Glutamatergic neuron (in vitro differentiated cells): ENCODE results near the gene SPATA13. TPM values are rescaled to one million over a fixed set of nuclear protein-coding genes. Genes with fewer than 3 reads are reported as not detected.
"Not testable (repeated sequence)": the region's sequence is repeated elsewhere in the genome, so short reads cannot be mapped to it uniquely, and the experiment has no call there.

Source experiments
- DNase-seq: peaks from one replicate; pipeline ENCODE4 v3.0.0; 2022
- H3K27ac Mint-ChIP-seq: one replicate; pipeline ENCODE4 v1.8.0; 2020; ENCODE audit warnings: mild to moderate bottlenecking, mixed read lengths, inconsistent platforms; ENCODE audit not compliant: unreplicated experiment
- H3K27me3 Mint-ChIP-seq: one replicate; pipeline ENCODE4 v1.8.0; 2020; ENCODE audit warnings: mild to moderate bottlenecking, moderate library complexity, mixed read lengths, inconsistent platforms; ENCODE audit not compliant: unreplicated experiment
- H3K36me3 Mint-ChIP-seq: one replicate; pipeline ENCODE4 v1.8.0; 2020; ENCODE audit warnings: mild to moderate bottlenecking, mixed read lengths, inconsistent platforms; ENCODE audit not compliant: unreplicated experiment
- H3K4me1 Mint-ChIP-seq: one replicate; pipeline ENCODE4 v1.8.0; 2020; ENCODE audit warnings: mild to moderate bottlenecking, low read depth, mixed read lengths, inconsistent platforms; ENCODE audit not compliant: unreplicated experiment
- H3K4me3 Mint-ChIP-seq: one replicate; pipeline ENCODE4 v1.8.0; 2020; ENCODE audit warnings: mild to moderate bottlenecking, mixed read lengths, inconsistent platforms; ENCODE audit not compliant: unreplicated experiment
- H3K9me3 Mint-ChIP-seq: one replicate; pipeline ENCODE4 v1.8.0; 2020; ENCODE audit warnings: mild to moderate bottlenecking, moderate library complexity, mixed read lengths, inconsistent platforms; ENCODE audit not compliant: unreplicated experiment
- CTCF ChIP-seq: fragments of 200-600 bp; sonication (generic); IDR thresholded peaks from one replicate; pipeline ENCODE4 v1.5.0; 2021; ENCODE audit not compliant: partially characterized antibody, unreplicated experiment
- total RNA-seq: library from RNA; stranded (reverse); fragmentation: NEBNext Ultra II Directional; extraction: Animal tissue kit (Norgen Biotek cat#: 25700); gene quantifications from one replicate; pipeline ENCODE4 v1.2.1, GENCODE V29; 2021; ENCODE audit not compliant: unreplicated experiment

The SPATA13 gene
- total RNA-seq, 1 donor from 2014 or later, result 7.4 TPM

GRCh38 chr13:24203811-24204210 lies 43.3 kb downstream of the SPATA13 start:
- Mint-ChIP-seq H3K9me3 (no peaks in the 10 kb centered on the region), H3K27me3 (no peaks in the 10 kb centered on the region), H3K36me3 (no peaks in the 10 kb centered on the region), H3K4me1 (no peaks in the 10 kb centered on the region), H3K27ac (no peak overlapping the region), H3K4me3 (no peak overlapping the region)
- no peak for DNase-seq
- TF ChIP-seq CTCF, result no peak

DNA sequence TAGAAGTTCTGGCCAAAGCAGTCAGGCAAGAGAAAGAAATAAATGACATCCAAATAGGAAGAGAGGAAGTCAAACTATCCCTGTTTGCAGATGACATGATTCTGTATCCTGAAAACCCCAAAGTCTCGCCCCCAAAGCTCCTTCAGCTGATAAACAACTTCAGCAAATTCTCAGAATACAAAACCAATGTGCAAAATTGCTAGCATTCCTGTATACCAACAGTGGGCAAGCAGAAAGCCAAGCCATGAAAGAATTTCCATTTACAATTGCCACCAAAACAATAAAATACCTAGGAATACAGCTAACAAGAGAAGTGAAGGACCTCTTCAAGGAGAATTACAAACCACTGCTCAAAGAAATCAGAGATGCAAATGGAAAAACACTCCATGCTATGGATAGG lies 44.6 kb downstream of the SPATA13 start:
- H3K4me1 Mint-ChIP-seq, H3K9me3 Mint-ChIP-seq: not testable (repeated sequence)

GRCh38 chr13:24207841-24208667 lies 47.5 kb downstream of the SPATA13 start:
- no peak overlapping the region for H3K27ac Mint-ChIP-seq
- H3K9me3 Mint-ChIP-seq, result peaks cover 1% of the 10 kb centered on the region
- H3K4me3 Mint-ChIP-seq, result no peak overlapping the region
- H3K36me3 Mint-ChIP-seq, result peaks cover 4% of the 10 kb centered on the region
- TF ChIP-seq CTCF, result no peak
- peaks cover 4% of the 10 kb centered on the region for H3K4me1 Mint-ChIP-seq
- DNase-seq, result no peak
- H3K27me3 Mint-ChIP-seq, result no peaks in the 10 kb centered on the region

More for the DNA sequence above, 44.6 kb downstream of the SPATA13 start:
- H3K36me3 Mint-ChIP-seq, DNase-seq, H3K27me3 Mint-ChIP-seq, H3K27ac Mint-ChIP-seq, H3K4me3 Mint-ChIP-seq: not testable (repeated sequence)

DNA sequence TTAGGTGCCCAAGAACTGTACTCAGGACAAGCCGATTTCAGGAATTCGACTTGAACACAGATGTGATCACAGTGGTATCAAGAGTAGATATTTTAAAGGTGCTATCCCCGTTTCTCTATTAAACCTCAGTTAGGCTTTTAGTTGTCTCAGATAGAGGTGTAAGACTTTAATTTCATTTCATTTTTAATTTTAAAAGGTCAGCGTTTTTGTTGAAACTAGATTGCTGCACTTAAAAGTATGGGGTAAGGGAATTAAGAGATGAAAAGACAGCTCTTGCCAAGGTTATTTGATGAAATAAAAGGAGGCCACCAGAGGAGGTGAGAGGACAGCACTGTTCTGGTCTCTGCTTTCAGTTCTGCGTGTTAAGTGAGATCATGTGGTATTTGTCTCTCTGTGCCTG lies 48.6 kb downstream of the SPATA13 start:
- no peak for DNase-seq
- Mint-ChIP-seq H3K4me3 (no peak overlapping the region), H3K27ac (no peak overlapping the region), H3K27me3 (no peaks in the 10 kb centered on the region), H3K36me3 (peaks cover 4% of the 10 kb centered on the region), H3K4me1 (peaks cover 4% of the 10 kb centered on the region), H3K9me3 (peaks cover 1% of the 10 kb centered on the region)
- no peak for TF ChIP-seq CTCF

GRCh38 chr13:24212254-24212653 lies 51.7 kb downstream of the SPATA13 start:
- Mint-ChIP-seq H3K36me3 (peaks cover 4% of the 10 kb centered on the region), H3K27ac (no peak overlapping the region)

More at GRCh38 chr13:24212254-24212653, 51.7 kb downstream of the SPATA13 start:
- peaks cover 1% of the 10 kb centered on the region for H3K9me3 Mint-ChIP-seq
- no peak for TF ChIP-seq CTCF
- H3K4me1 Mint-ChIP-seq, result peaks cover 10% of the 10 kb centered on the region
- no peak overlapping the region for H3K4me3 Mint-ChIP-seq
- no peaks in the 10 kb centered on the region for H3K27me3 Mint-ChIP-seq
- no peak for DNase-seq
